ENCODE measurements around the gene TAS2R41.

The TAS2R41 gene

DNA sequence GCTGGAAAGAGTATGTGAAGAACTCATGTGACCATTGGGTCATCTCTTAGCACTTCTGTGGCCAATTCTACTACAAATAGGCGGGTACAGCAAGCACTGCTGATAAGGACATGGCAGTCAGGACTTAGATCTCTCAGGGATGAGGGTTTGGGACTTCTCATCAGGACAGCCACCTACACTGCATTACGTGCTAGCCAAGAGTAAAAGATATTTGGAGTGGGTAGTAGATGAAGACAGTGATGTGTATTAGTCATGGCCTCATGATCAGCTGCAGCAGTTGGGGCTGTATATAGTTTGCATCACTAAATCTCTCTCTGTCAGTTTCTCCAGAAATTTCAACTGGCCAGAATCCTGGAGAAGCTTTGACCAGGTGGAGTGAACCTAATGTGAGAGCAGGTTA lies 25.2 kb upstream of the TAS2R41 start:
- no peak for DNase-seq (ENCODE audit: low read depth, low spot score)
- TF ChIP-seq POLR2AphosphoS5 (IDR thresholded peaks at IDR 0.05; ENCODE audit: borderline replicate concordance, low read depth, low read length) (no peak), EZH2 (IDR thresholded peaks at IDR 0.05) (no peak), FOXP2 (optimal IDR thresholded peaks at IDR 0.05; ENCODE audit: control extremely low read depth, extremely low read length, insufficient read depth) (no peak)
- no peak overlapping the region for H3K4me3 ChIP-seq
- no peaks in the 10 kb centered on the region for H3K9me3 ChIP-seq (ENCODE audit: low read depth, low read length)
- no peak overlapping the region for H3K9ac ChIP-seq (ENCODE audit: insufficient read length)
- H3K36me3 ChIP-seq (ENCODE audit: insufficient read depth, low read length), result no peaks in the 10 kb centered on the region
- H3K27ac ChIP-seq, result no peak overlapping the region

DNA sequence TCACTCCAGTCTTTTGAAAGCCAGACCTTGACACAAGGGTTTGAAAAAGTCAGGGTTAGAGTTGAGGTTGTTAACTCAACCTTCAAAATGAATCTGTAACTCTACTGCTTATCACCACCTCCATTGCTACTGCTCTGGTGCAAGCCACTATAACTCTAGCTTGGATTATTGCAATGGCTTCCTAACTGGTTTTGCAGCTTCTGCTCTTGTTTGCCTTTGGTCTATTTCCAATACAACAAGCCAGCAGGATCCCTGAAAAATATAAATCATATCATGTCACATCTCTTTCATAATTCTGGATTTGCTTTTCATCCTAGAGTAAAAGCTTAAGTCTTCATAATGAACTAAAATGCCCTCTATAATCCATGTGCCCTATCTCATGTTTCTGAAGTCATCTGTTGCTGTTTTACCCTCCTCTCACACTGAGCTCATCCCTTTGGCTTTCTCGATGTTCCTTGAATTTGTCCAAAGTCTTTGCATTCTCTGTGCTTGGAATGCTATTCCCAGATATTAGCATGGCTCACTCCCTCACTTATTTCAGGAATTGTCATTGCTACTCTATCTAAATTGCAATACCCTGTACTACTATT lies 23.5 kb upstream of the TAS2R41 start:
- no peak for DNase-seq (ENCODE audit: low read depth, low spot score)
- no peak overlapping the region for H3K4me3 ChIP-seq
- no peak overlapping the region for H3K9ac ChIP-seq (ENCODE audit: insufficient read length)
- H3K9me3 ChIP-seq (ENCODE audit: low read depth, low read length), result no peaks in the 10 kb centered on the region
- H3K36me3 ChIP-seq (ENCODE audit: insufficient read depth, low read length), result no peaks in the 10 kb centered on the region
- no peak overlapping the region for H3K27ac ChIP-seq
- TF ChIP-seq EZH2 (IDR thresholded peaks at IDR 0.05), result no peak
- no peak for TF ChIP-seq POLR2AphosphoS5 (IDR thresholded peaks at IDR 0.05; ENCODE audit: borderline replicate concordance, low read depth, low read length)
- no peak for TF ChIP-seq FOXP2 (optimal IDR thresholded peaks at IDR 0.05; ENCODE audit: control extremely low read depth, extremely low read length, insufficient read depth)

DNA sequence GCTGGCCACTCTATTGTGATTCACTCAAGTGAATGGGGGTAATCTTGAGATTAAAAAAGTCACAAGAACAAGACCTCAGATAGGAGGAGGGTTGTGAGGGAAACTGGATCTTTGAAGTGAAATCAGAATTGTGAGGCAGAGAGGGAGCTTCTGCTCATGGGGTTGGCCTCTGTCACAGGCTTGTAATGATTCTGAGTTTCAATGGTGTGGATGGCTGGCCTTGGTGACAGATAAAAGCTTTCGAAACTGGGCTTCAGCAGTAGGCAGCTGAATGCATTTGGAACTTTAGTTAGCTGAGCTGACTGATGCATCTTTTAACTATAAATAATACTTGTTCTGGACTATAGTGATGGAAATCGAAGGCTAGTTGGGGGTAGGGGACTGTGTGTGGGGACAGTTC lies 22.2 kb upstream of the TAS2R41 start:
- Histone ChIP-seq H3K27ac (no peak overlapping the region), H3K9ac (ENCODE audit: insufficient read length) (no peak overlapping the region), H3K9me3 (ENCODE audit: low read depth, low read length) (no peaks in the 10 kb centered on the region), H3K36me3 (ENCODE audit: insufficient read depth, low read length) (no peaks in the 10 kb centered on the region), H3K4me3 (no peak overlapping the region)
- TF ChIP-seq FOXP2 (optimal IDR thresholded peaks at IDR 0.05; ENCODE audit: control extremely low read depth, extremely low read length, insufficient read depth), result no peak
- TF ChIP-seq EZH2 (IDR thresholded peaks at IDR 0.05), result no peak
- TF ChIP-seq POLR2AphosphoS5 (IDR thresholded peaks at IDR 0.05; ENCODE audit: borderline replicate concordance, low read depth, low read length), result no peak
- DNase-seq (ENCODE audit: low read depth, low spot score), result no peak

DNA sequence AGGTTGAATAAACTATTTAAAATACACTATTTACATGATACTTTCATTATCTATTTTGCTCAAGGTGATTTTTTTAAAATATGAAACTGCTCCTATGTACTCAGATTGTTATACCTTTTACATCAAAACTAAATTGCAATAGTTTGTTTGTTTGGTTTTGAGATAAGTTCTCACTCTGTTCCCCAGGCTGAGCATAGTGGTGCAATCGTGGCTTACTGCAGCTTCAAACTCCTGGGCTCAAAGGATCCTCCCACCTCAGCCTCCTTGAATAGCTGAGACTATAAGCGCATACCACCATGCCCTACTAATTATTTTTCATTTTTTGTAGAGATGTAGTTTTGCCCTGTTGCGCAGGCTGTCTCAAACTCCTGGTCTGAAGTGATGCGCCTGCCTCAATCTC lies 21.7 kb upstream of the TAS2R41 start:
- Histone ChIP-seq H3K9me3 (ENCODE audit: low read depth, low read length) (no peaks in the 10 kb centered on the region), H3K27ac (no peak overlapping the region), H3K36me3 (ENCODE audit: insufficient read depth, low read length) (no peaks in the 10 kb centered on the region), H3K9ac (ENCODE audit: insufficient read length) (no peak overlapping the region), H3K4me3 (no peak overlapping the region)
- no peak for DNase-seq (ENCODE audit: low read depth, low spot score)
- TF ChIP-seq POLR2AphosphoS5 (IDR thresholded peaks at IDR 0.05; ENCODE audit: borderline replicate concordance, low read depth, low read length) (no peak), EZH2 (IDR thresholded peaks at IDR 0.05) (no peak), FOXP2 (optimal IDR thresholded peaks at IDR 0.05; ENCODE audit: control extremely low read depth, extremely low read length, insufficient read depth) (no peak)

DNA sequence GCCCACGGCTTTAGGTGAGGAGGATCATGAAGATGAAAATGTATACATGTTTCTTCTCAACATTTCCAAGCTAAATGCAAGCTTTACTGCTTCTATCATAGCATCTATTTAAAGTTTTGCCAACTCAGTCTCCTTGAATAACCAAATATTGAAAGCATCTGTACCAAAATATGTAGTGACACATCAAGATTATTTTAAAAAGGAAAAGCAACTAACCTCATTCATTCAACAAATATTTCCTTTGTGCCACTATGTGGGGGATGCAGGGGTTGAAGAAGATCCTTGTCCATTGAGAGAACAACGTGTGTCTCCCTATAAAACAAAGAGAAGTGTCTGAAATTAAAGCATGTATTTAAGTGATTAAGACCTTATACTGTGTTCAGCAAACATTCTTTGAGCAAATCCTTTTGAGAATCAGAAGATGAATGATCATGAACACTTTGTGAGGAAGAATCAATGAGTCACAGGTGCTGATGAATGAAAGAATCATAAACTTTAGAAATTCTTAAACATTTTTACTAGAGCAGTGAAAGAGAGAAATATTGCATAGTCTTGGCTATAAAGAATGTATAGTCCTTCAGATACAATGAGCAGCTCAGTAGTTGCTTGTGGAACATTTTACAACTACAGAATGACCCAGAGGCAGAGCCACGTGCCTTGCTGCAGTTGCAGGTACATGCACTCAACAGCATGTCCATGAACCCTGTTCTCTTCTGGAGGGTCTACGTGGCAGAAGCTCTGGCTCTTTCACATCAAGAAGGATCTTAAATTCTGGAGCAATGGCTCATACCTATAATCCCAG lies 20.5 kb upstream of the TAS2R41 start:
- Histone ChIP-seq H3K27ac (no peak overlapping the region), H3K9me3 (ENCODE audit: low read depth, low read length) (no peaks in the 10 kb centered on the region), H3K9ac (ENCODE audit: insufficient read length) (no peak overlapping the region), H3K36me3 (ENCODE audit: insufficient read depth, low read length) (no peaks in the 10 kb centered on the region), H3K4me3 (no peak overlapping the region)
- no peak for DNase-seq (ENCODE audit: low read depth, low spot score)
- TF ChIP-seq POLR2AphosphoS5 (IDR thresholded peaks at IDR 0.05; ENCODE audit: borderline replicate concordance, low read depth, low read length) (no peak), FOXP2 (optimal IDR thresholded peaks at IDR 0.05; ENCODE audit: control extremely low read depth, extremely low read length, insufficient read depth) (no peak), EZH2 (IDR thresholded peaks at IDR 0.05) (no peak)

DNA sequence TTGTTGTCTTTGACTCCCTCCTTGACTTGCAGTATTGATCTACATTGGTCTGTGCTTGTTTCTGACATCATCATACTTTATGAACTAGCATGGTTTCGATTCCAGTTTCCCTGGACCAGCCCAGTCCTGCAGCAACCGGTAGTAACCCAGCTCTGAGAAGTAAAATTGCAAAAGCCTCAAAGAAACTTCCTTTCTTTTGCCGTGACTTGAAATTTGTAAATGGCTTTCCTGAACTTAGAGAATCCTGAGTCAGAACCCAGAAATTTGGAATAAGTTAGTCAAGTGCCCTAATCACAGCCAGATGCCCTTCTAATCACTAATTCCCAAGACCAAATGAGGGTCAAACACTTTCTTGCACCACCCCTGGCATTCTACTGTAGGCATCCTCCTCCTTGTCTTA lies 19.4 kb upstream of the TAS2R41 start:
- DNase-seq (ENCODE audit: low read depth, low spot score), result no peak
- no peak overlapping the region for H3K4me3 ChIP-seq
- TF ChIP-seq FOXP2 (optimal IDR thresholded peaks at IDR 0.05; ENCODE audit: control extremely low read depth, extremely low read length, insufficient read depth), result no peak
- TF ChIP-seq EZH2 (IDR thresholded peaks at IDR 0.05), result no peak
- no peak for TF ChIP-seq POLR2AphosphoS5 (IDR thresholded peaks at IDR 0.05; ENCODE audit: borderline replicate concordance, low read depth, low read length)
- no peak overlapping the region for H3K9ac ChIP-seq (ENCODE audit: insufficient read length)
- no peaks in the 10 kb centered on the region for H3K9me3 ChIP-seq (ENCODE audit: low read depth, low read length)
- H3K27ac ChIP-seq, result no peak overlapping the region
- no peaks in the 10 kb centered on the region for H3K36me3 ChIP-seq (ENCODE audit: insufficient read depth, low read length)

DNA sequence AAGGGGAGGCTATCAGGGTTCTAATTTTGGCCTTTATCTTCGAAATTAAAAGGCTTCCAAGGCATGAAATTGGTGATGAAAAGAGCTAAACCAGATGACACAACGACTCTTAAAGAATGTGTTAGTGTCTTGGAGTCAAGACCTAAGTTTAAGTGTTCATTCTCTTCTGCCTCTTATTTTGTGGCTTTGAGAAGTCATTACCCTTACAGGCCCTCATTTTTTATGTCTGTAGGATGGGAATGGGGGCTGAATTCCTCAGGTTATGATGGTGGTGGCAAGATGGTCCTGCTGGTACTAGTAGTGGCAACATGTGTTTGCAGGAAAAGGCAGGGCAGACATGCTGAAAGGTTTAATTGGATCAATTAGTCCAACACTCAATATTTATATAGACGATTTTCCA lies 19.0 kb upstream of the TAS2R41 start:
- no peak for DNase-seq (ENCODE audit: low read depth, low spot score)
- Histone ChIP-seq H3K36me3 (ENCODE audit: insufficient read depth, low read length) (no peaks in the 10 kb centered on the region), H3K27ac (no peak overlapping the region), H3K9me3 (ENCODE audit: low read depth, low read length) (no peaks in the 10 kb centered on the region), H3K4me3 (no peak overlapping the region), H3K9ac (ENCODE audit: insufficient read length) (no peak overlapping the region)
- TF ChIP-seq FOXP2 (optimal IDR thresholded peaks at IDR 0.05; ENCODE audit: control extremely low read depth, extremely low read length, insufficient read depth) (no peak), EZH2 (IDR thresholded peaks at IDR 0.05) (no peak), POLR2AphosphoS5 (IDR thresholded peaks at IDR 0.05; ENCODE audit: borderline replicate concordance, low read depth, low read length) (no peak)

DNA sequence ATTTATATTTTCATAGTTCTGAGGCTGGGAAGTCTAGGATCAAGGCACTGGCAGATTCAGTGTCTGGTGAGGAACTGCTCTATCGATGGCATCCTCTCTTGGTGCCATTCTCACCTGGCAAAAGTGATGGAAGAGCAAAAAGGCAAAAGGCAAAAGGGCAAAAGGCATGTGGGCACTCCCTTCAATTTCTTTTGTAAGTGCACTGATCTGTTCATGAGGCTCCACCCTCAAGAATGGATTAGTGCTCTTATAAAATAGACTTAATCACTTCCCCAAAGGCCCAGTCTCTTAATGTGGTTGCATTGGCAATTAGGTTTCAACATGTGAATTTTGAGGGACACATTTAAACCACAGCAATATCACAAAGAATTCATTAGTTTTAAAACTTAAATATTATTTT lies 18.3 kb upstream of the TAS2R41 start:
- no peak for DNase-seq (ENCODE audit: low read depth, low spot score)
- Histone ChIP-seq H3K27ac (no peak overlapping the region), H3K9me3 (ENCODE audit: low read depth, low read length) (no peaks in the 10 kb centered on the region), H3K36me3 (ENCODE audit: insufficient read depth, low read length) (no peaks in the 10 kb centered on the region), H3K4me3 (no peak overlapping the region), H3K9ac (ENCODE audit: insufficient read length) (no peak overlapping the region)
- no peak for TF ChIP-seq FOXP2 (optimal IDR thresholded peaks at IDR 0.05; ENCODE audit: control extremely low read depth, extremely low read length, insufficient read depth)
- no peak for TF ChIP-seq EZH2 (IDR thresholded peaks at IDR 0.05)
- TF ChIP-seq POLR2AphosphoS5 (IDR thresholded peaks at IDR 0.05; ENCODE audit: borderline replicate concordance, low read depth, low read length), result no peak
